Activated CD8-positive, alpha-beta memory T cell treated with anti-CD3 and anti-CD28 coated beads, Interleukin-2, amount 50 U/mL, for 1 hour (primary cell): ENCODE measurements around the gene CCNE1.

Experiments used
- DNase-seq: peaks from one replicate; pipeline ENCODE4 v3.0.0-alpha.2; 2020; ENCODE audit errors: extremely low read depth

The CCNE1 gene

GRCh38 chr19:29811125-29812079 is at the start of gene CCNE1:
Gene CCNE1 (plus strand): TSS chr19:29811991. CDS start chr19:29812556, 565 bp downstream.
- peak; percentile 87 for DNase-seq

GRCh38 chr19:29763196-29763595 is 48.6 kb upstream of the CCNE1 start:
- no peak for DNase-seq

- DNase-seq = no peak
Measured at GRCh38 chr19:29764361-29764760, 47.4 kb upstream of the CCNE1 start.

DNA sequence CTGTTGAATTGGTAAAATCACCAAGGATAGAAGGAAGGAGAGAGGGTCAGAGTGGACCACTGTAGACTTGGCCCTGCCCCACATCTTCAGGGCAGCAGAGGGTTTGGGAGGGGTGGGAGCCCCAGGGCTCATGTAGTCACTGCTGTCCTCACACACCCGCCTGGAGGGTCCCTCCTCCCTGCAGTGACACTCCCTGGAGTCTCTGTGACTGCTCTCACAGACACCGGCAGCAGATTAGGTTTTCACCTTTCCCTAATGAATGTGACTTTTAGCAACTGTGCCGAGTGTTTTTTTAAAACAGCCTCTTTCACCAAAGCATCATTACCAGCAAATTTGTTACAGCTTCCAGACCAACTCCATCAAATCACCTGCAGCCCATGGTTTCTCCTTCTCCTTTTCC is 45.7 kb upstream of the CCNE1 start:
- no peak for DNase-seq

DNA sequence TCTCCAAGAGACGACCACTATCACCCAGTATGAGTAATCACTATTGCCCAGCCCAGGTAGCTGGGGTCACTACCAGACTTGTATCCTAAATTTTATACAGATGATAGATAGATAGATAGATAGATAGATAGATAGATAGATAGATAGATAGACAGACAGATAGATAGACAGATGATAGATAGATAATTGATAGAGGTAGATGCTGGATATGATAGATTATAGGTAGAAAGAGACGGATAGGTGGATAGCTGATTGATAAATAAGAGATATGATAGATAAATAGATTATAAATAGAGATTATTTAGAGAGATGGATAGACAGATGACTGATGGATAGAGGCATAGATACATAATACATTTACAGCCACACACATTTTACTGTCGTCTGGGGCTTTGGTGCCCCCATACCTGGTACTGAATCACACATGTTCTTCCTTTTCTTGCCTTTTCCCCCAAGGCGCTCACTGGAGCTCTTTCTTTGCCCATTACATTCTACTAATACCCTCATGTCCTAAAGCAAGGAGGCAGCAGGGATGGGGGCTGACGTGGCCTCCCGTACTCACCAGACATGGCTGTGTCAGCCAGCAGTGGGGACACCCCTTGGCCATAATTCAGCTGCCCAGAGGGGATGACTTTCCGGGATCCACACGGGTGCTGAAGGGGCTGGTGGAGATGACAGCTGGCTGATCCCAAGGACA is 44.6 kb upstream of the CCNE1 start:
- DNase-seq = no peak

GRCh38 chr19:29768166-29768565 is 43.6 kb upstream of the CCNE1 start:
- DNase-seq = no peak

DNA sequence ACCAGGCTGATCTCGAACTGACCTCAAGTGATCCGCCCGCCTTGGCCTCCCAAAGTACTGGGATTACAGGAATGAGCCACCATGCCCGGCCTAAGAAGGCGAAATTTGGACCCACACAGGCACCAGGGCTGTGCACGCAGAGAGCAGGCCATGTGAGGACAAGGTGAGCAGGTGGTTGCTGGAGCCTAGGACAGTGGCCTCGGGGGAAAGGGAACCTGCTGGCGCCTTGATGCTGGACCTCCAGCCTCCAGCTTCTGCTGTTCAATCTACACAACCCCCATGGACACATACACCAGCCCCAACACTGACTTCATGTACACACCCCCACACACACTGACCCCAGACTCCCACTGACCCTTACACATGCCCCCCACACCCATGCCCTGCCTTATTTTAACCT is 41.8 kb upstream of the CCNE1 start:
- no peak for DNase-seq

DNA sequence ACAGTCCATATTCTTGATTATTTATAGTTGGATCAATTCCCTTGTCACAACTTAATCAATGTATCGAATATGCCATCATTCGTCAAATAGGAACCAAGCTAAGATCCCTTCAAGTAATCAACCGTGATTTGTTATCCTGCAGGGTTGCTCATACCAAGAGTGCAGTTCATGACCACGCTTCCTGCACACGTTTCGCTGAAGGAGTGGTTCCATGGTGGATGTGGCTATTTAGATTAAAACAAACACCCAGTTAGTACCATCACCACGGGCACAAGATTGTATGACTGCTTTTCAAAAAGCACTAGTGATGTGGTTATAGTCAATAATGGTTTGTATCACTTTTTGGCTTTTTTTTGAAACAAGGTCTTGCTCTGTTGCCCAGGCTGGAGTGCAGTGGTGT is 41.1 kb upstream of the CCNE1 start:
- DNase-seq = no peak

DNA sequence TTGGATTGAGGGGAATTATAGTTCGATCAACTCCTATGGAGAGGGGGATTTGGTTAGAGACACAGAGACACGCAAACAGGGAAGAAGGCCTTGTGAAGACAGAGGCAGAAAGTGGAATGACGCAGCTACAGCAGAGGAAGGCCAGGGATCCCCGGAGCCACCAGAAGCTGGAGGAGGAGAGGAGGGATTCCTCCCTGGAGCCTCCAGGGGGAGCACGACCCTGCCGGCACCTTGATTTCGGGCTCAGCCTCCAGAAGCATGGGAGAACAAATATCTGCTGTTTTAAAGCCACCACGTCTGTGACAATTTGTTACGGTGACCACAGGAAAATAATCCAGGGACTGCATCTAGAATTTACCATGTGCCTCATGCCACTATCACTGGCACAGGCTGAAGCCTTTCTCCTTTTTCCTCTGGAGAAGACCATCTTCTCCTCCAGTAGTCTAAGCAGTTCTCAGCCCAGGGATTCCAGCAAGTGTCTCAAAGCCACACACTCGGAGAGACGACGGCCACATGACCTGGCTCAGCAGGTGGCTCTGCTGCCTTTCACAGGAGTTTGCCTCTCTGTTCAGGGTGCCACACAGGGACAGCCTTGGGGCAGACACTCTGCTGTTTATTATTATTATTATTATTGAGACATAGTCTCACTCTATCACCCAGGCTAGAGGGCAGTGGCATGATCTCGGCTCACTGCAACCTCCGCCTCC is 39.9 kb upstream of the CCNE1 start:
- DNase-seq = no peak

DNA sequence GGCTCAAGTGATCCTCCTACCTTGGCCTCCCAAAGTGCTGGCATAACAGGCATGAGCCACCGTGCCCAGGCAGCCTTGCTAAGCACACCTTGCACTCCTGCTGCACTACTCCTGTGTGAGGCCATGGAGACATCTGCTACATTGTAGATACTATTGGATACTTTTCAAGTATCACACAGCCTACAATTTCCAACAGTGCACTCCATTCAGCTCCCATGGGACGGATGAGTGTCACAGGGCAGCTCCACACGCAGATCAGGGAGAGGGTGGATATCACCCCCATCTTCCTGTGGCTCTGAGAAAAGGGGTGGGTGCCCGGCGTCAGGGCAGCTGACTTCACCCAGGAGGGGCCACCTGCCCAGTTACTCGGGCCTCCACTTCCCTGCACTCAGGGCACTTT is 39.1 kb upstream of the CCNE1 start:
- DNase-seq = no peak

DNA sequence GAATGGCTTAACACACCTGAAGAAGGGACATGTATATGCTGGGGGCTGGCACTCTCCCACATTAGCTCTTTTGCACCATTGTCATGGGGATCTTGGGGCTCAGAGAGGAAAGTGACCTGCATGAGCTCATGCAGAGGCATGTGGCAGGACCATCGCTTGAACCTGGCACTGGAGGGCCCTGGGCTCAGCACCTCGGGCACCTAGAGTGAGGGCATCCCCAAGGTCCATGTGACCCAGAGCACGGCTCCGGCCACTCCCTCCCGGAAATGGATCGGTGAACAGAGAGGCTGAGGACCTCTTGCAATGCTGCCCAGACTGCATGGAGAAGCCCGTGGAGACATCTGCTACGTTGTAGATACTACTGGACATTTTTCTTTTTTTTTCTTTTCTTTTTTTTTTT is 38.6 kb upstream of the CCNE1 start:
- no peak for DNase-seq

DNA sequence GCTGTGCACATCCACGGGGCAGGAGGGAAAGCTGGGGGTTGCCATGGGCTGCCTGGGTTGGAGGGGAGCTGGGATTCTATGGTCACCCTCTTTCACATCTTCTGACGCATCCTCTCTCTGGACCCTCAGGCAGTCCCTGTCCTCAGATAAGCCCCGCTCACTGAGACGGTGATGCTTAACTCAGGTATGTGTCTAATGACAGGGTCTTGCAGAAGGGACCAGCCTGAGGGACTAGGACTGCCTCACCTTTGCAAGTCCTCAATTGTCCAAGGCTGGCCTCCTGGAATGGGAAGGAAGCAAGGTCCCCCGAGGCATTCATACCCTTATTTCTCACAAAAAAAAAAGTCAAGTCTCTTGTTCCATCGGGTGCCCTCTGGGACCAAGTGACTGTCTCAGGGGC is 37.7 kb upstream of the CCNE1 start:
- no peak for DNase-seq

DNA sequence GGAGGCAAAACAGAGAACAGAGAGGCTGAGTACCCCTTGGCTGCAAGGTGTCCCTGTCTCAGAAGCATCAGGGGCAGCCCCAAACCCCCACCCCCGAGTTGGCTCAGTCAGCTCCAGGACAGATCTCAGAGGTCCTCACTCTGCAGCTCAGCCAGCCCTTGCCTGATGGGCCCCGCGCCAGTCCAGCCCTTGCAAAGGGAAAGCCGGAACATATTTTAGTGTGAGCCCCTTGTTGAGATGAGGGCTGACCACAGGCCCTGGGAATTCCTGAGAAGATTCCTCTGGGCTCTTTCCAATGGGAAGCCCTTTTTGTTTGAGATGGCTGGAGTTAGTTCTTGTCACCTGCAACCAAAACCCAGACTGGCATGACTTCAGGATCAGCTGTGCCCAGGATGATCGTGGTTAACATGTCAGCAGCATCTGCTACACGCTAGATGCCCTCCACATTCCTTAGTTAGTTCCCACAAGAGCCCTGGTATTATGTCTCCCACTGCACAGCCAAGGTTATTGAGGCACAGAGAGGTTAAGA is 33.9 kb upstream of the CCNE1 start:
- DNase-seq = no peak

DNA sequence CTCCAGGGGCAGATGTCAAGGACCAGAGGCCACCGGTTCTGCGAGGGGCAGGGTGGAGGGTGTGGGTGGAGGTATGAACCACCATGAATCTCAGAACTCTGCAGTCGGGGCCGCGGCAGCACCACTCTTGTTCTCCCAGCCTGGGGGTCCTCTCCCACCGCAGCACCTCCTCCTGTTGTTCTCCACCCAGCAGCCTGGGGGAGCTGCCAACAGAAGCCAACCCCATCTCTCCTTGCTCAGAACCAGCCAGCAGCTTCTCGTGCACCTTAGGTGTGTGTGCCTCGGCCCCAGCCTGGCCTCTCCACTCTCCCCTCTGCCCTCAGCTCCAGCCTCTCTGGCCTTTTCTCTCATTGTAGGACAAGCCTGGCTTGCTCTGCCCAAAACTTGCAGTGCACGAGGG is 31.9 kb upstream of the CCNE1 start:
- no peak for DNase-seq

GRCh38 chr19:29781386-29782259 is 30.2 kb upstream of the CCNE1 start:
- no peak for DNase-seq

GRCh38 chr19:29782260-29782580 is 29.6 kb upstream of the CCNE1 start:
- DNase-seq = no peak

DNA sequence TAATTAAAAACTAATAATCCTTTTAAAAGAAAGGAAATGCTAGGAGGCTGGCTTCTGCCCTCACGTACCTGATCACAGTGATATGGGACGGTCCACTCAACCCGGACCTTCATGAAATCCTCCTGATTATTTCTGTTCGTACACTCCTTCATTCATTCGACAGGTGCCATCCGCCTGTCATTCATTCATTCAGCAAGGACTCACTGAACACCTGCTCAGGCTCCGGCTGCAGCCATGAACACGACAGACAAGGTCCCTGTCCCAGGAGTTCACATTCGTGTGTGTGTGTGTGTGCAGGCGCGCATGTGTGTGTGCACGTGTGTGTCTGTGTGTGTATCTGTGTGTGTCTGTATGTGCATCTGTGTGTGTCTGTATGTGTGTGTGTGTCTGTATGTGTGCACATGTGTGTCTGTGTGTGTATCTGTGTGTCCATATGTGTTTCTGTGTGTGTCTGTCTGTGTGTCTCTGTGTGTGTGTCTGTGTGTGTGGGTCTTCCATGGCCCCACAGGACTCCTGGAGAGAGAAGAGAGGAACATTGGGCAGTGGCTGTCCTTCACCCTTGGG is 28.1 kb upstream of the CCNE1 start:
- DNase-seq = no peak

GRCh38 chr19:29784598-29785223 is 27.1 kb upstream of the CCNE1 start:
- DNase-seq = no peak

DNA sequence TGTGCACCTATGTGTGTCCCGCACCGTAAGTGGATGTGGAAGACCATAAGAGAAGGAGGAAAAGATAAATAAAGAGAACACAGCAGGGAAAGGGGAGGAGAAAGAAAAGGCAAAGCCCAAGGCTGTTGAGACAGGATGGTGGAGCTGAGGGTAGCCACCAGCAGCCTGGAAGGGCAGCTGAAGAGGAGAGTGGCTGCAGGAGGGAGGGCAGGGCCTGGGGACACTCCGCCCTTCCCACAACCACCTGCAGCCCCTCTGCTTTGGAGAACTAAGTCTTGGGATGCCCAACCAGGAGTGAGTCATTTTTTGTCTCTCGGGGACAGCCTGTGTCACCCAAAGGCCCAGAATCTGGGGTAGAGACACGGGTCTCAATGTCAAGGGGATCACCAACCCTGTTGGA is 26.4 kb upstream of the CCNE1 start:
- DNase-seq = no peak

DNA sequence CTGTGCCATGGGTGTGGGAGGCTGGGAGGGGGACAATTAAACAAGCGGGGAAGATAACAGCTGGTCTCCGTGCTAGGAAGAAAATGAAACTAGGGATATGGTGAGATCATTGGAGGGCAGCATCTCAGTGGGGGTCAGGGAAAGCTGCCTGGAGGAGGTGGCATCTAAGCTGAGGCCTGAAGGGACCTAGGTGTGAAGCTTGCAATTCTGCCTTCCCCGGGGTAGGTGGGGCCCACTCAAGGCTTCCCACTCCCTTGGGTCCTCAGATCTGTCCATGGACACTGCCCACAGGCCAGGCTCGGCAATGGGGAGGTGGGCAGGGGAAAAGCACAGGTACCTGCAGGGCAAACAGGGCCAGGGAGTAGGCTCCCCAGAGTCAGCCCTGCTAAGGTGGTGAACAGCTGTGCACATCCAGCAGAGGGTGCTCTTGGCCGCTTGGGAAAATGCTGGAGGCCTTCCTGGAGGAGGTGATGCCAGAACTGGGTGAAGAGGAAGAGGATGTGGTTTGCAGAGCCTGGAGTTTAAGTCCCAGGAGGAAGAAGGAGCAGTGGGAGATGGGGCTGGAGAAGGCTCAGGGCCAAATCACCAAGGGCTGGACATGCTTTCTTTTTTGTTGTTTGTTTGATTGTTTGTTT is 25.7 kb upstream of the CCNE1 start:
- no peak for DNase-seq
